GM12873 (cell line): Measurements from ENCODE around the gene MAFB.

ENCODE experiments used
- TF ChIP-seq, protein P1 (sequence below): IDR thresholded peaks from 2 replicates; pipeline ENCODE4 v1.5.1; 2012; ENCODE audit warnings: low read depth, mild to moderate bottlenecking, moderate library complexity, low read length, control low read depth; ENCODE audit not compliant: insufficient read depth; ENCODE audit errors: missing control alignments

MAFB gene

DNA sequence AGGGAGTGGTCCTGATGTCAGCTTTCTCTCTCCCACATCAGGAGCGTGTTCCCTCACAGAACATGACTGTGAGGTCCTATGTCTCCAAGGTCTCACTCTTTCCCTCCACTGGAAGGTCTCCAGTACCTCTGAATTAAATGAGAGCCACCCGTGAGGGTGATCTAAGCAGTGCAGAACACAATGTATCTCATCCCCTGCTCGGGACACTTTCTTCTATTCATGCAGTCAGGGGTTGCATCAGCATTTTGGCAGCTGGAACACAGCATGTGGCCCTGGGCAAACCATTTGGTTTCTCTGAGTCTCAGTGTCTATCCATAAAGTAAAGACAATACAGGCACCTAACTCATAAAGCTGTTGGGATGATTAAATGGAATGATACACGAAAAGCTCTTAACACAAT lies 34.2 kb downstream of the MAFB start:
- TF ChIP-seq, protein P1, sequence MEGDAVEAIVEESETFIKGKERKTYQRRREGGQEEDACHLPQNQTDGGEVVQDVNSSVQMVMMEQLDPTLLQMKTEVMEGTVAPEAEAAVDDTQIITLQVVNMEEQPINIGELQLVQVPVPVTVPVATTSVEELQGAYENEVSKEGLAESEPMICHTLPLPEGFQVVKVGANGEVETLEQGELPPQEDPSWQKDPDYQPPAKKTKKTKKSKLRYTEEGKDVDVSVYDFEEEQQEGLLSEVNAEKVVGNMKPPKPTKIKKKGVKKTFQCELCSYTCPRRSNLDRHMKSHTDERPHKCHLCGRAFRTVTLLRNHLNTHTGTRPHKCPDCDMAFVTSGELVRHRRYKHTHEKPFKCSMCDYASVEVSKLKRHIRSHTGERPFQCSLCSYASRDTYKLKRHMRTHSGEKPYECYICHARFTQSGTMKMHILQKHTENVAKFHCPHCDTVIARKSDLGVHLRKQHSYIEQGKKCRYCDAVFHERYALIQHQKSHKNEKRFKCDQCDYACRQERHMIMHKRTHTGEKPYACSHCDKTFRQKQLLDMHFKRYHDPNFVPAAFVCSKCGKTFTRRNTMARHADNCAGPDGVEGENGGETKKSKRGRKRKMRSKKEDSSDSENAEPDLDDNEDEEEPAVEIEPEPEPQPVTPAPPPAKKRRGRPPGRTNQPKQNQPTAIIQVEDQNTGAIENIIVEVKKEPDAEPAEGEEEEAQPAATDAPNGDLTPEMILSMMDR = no peak

DNA sequence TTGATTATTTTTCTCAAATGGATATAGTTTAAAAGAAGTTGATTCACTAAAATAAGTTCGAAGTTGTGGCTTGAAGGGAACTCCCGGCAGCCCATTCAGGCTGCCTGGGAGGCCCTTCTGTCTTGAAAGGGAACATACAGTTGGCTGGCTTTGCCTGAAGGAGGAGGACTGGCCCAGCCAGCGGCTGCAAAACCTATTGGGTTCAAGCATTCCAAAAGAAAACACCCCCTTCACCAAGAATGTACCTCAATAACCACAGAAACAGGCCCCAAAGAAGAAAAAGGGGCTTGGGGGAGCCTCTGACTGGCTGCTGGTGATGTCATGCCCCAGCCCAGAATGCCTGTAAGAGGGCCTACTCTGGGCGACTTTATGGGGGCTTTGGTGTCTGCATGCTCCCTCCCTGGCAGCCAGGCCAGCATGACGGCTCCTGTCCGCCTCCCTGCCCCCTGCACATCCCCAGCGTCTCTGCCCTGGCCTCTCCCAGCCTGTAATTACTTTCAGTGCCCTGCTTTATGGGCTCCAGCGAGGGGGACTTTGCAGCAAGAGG lies 36.5 kb downstream of the MAFB start:
- TF ChIP-seq, protein P1 = no peak

DNA sequence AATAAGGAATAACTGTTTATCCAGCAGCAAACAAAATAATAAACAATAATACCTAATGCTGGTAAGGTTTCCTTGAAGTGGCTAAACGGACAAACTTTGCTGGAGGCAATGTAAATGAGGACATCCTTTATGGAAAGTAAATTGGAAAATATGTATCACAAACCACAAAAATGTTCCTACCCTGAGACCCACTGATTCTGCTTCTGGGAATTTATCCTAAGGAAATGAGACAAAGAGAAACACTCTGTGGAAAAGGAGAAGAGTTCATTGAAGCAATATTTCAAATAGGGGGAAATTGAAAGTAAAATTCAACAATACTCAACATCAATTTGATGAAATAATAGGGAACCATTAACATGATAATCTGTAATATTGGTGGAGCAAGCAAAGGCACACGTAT lies 37.9 kb downstream of the MAFB start:
- TF ChIP-seq, protein P1 = no peak

DNA sequence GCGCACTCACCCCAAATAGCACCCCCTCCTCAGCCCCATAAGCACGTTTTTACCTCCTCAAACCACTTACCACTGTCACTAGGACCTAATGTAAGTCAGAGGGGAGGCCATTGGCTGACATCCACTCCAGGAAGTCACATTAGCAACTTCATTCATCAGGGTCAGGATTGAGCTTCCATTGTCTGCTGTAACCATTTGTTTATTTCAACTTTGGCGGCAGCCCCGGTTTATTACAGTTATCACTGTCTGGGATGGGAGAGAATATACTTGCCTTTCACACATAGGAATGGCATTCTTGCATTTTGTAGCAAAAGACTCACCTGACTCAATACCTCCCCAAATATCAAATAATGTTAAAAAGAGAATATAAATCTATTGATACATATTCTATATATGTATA lies 38.3 kb downstream of the MAFB start:
- TF ChIP-seq, protein P1 = no peak

DNA sequence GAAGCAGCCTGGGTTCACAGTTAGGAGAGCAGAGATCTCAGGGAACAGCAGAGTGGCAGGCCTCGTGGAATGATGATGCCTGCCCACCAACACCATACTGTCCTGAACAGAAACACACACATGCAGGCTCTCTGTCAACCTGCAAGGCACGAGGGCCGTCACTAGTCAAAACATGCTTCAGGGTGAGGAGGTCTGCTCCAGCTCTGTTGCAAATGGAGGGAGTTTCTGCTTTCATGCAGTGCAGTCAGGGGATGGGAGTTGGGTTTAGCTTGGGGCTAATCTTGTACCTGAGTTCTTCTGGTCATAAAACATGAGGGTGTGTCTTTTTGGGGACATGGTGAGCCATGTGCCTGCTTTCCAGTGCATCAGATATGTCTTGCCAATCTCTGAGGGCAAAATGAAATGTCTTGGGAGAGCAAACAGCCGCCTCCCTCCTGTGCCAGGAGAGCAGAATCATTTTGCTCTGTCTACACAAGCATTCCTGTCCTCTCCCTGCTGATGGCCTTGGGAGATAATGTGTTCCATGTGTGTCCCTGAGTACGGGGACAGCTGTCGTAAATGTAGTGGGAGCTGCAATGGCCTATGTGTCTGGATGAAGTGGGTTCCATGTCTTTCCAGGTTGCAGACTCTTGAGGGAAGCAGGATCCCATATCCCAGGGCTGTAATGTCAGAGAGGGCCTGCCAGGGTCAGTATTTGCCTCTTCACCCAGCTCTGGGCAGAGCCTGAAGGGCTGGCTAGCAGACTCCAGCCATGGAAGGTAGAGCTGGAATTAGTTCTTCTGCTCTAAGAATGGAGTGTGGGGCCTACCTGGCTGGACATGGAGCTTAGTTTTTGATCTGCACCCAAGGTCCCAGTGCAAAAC lies 40.6 kb downstream of the MAFB start:
- TF ChIP-seq, protein P1 = no peak

DNA sequence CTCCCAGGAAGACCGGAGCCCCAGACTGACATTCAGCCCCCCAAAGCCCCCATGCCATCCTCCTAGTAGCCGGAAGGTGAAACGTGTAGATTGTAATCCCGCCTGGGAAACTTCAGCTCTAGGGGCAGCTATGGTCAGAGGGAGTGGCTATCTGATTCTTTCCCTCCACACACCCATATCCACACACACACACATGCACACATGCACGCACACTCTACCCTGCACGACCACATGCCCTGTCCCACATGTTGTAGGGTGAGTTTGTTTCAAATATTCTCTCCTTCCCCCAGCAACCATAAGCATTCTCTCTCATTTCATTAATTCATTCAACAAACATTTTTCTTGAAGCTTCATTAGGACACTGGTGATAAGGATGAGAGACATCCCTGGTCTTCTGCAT lies 42.2 kb downstream of the MAFB start:
- TF ChIP-seq, protein P1 = no peak

DNA sequence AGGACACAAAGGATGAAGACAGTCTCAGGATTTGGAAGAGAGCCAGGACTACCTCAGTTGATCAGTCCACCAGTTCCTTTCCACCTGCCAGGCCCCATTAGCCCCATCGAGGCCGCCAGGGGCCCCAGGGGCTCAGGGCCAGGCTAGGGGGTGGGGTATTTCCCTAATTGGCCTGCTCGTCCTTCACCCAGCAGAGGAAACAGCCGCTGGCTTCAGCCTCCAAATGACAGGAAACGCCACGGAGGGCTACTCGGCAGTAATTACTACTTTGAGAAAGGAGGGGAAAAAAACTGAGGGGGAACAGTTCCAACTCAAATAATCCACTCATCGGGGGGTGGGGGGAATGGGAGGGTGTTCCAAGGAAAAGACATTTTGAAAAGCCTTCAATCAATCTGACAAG lies 42.7 kb downstream of the MAFB start:
- TF ChIP-seq, protein P1 = no peak
